Left ventricle myocardium inferior (tissue), 1 donor: ENCODE data around the gene RAI1. TPM values are rescaled to one million over a fixed set of nuclear protein-coding genes. Genes with fewer than 3 reads are reported as not detected.

Experiments used
- DNase-seq: peaks from one replicate; pipeline ENCODE4 v3.0.0-alpha.2; 2020
- H3K27ac ChIP-seq: fragments of 200-600 bp; replicated peaks from 2 replicates; pipeline ENCODE4 v1.8.0; 2021
- H3K27me3 ChIP-seq: fragments of 200-600 bp; 2 replicates; pipeline ENCODE4 v1.8.0; 2021; ENCODE audit warnings: low read depth
- H3K36me3 ChIP-seq: fragments of 200-600 bp; 2 replicates; pipeline ENCODE4 v1.8.0; 2021
- H3K4me1 ChIP-seq: fragments of 200-600 bp; 2 replicates; pipeline ENCODE4 v1.8.0; 2021
- H3K4me3 ChIP-seq: fragments of 200-600 bp; 2 replicates; pipeline ENCODE4 v1.8.0; 2021; ENCODE audit warnings: mild to moderate bottlenecking, moderate library complexity
- H3K9me3 ChIP-seq: fragments of 200-600 bp; replicated peaks from 2 replicates; pipeline ENCODE4 v1.8.0; 2021
- CTCF ChIP-seq: fragments of 200-600 bp; IDR thresholded peaks from 2 replicates; pipeline ENCODE4 v1.8.0; 2021; ENCODE audit warnings: antibody characterized with exemption, mild to moderate bottlenecking, borderline replicate concordance
- intact Hi-C: fragments of 100-400 bp; cut with micrococcal nuclease; formaldehyde crosslinking; loops from one replicate; pipeline ENCODE4 v1.11.0; 2022
- total RNA-seq: library from RNA; stranded (reverse); fragmentation: NEBNext Ultra II Directional; extraction: Animal tissue kit (Norgen Biotek cat#: 25700); gene quantifications from one replicate; pipeline ENCODE4 v1.2.1, GENCODE V29; 2021
- donor health status: DM: no; HTN: yes; CAD: no; lungs with severe emphysema.

Gene RAI1
- total RNA-seq, 1 donor from 2014 or later, result 22.5 TPM

- H3K27ac ChIP-seq, result peak overlapping the region; percentile 52
- no peak for TF ChIP-seq CTCF
- no peak for DNase-seq
- H3K27me3 ChIP-seq, result no peaks in the 10 kb centered on the region
- peaks cover 55% of the 10 kb centered on the region for H3K4me1 ChIP-seq
- intact Hi-C loops, result no loop called here
- no peaks in the 10 kb centered on the region for H3K36me3 ChIP-seq
- no peak overlapping the region for H3K4me3 ChIP-seq
- no peaks in the 10 kb centered on the region for H3K9me3 ChIP-seq
Observed at GRCh38 chr17:17832032-17832363, 150.7 kb downstream of the RAI1 start.

GRCh38 chr17:17833658-17834357 lies 152.6 kb downstream of the RAI1 start:
- DNase-seq, result no peak
- no peak overlapping the region for H3K27ac ChIP-seq
- intact Hi-C loops, result no loop called here
- H3K27me3 ChIP-seq, result no peaks in the 10 kb centered on the region
- no peak overlapping the region for H3K4me3 ChIP-seq
- H3K36me3 ChIP-seq, result no peaks in the 10 kb centered on the region
- peaks cover 73% of the 10 kb centered on the region for H3K4me1 ChIP-seq
- TF ChIP-seq CTCF, result no peak
- H3K9me3 ChIP-seq, result no peaks in the 10 kb centered on the region

- Histone ChIP-seq H3K27ac (peak overlapping the region; percentile 100), H3K9me3 (no peaks in the 10 kb centered on the region), H3K27me3 (no peaks in the 10 kb centered on the region), H3K36me3 (no peaks in the 10 kb centered on the region), H3K4me1 (peaks cover 84% of the 10 kb centered on the region), H3K4me3 (peak overlapping the region; percentile 89)
- DNase-seq, result no peak
- intact Hi-C loops, result no loop called here
- no peak for TF ChIP-seq CTCF
Observed at GRCh38 chr17:17834974-17835373, 153.7 kb downstream of the RAI1 start.

GRCh38 chr17:17835415-17836249 lies 154.4 kb downstream of the RAI1 start:
- Histone ChIP-seq H3K36me3 (no peaks in the 10 kb centered on the region), H3K9me3 (no peaks in the 10 kb centered on the region), H3K4me3 (peak overlapping the region; percentile 89), H3K27ac (peak overlapping the region; percentile 100), H3K4me1 (peaks cover 85% of the 10 kb centered on the region), H3K27me3 (no peaks in the 10 kb centered on the region)
- intact Hi-C loops, result no loop called here
- no peak for TF ChIP-seq CTCF
- DNase-seq, result no peak

- DNase-seq, result peak; percentile 98
- no peak for TF ChIP-seq CTCF
- no peaks in the 10 kb centered on the region for H3K36me3 ChIP-seq
- H3K4me1 ChIP-seq, result peaks cover 85% of the 10 kb centered on the region
- peak overlapping the region; percentile 100 for H3K27ac ChIP-seq
- H3K9me3 ChIP-seq, result no peaks in the 10 kb centered on the region
- intact Hi-C loops, result no loop called here
- H3K27me3 ChIP-seq, result no peaks in the 10 kb centered on the region
- H3K4me3 ChIP-seq, result peak overlapping the region; percentile 89
Observed at GRCh38 chr17:17836250-17836817, 155.1 kb downstream of the RAI1 start.
